ENCODE results near the gene LDLRAD3. TPM values are rescaled to one million over a fixed set of nuclear protein-coding genes. Genes with fewer than 3 reads are reported as not detected.

LDLRAD3 gene
- total and polyA plus RNA-seq, 4 donors = 2.2 to 14.3 (median 9.9) TPM

DNA sequence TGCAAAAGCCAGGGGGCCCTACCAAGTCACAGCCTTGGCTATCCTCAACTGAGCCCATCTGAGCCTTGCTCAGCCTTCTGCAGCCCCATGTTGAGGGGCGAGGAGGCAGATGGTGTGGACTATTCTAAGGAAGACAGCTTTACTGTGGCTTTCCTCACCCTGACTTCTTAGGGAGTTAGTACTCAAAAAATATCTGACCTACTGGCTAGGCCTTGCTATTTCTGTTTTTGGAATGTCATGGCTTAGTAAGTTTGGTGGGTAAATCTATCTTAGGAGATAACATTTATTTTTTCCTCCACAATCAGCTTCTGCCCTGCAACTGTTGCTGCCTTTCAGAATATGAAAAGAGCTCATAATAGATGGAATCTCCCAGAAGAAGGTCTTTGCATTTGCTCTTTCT is 80.9 kb downstream of the LDLRAD3 start:
- H3K4me1 ChIP-seq (ENCODE audit: control insufficient read depth in 5 of 5, insufficient read depth in 5 of 5, low read length in 5 of 5) = peaks cover 0 to 15% (median 4%) of the 10 kb centered on the region in 5 donors
- TF ChIP-seq, protein P1, sequence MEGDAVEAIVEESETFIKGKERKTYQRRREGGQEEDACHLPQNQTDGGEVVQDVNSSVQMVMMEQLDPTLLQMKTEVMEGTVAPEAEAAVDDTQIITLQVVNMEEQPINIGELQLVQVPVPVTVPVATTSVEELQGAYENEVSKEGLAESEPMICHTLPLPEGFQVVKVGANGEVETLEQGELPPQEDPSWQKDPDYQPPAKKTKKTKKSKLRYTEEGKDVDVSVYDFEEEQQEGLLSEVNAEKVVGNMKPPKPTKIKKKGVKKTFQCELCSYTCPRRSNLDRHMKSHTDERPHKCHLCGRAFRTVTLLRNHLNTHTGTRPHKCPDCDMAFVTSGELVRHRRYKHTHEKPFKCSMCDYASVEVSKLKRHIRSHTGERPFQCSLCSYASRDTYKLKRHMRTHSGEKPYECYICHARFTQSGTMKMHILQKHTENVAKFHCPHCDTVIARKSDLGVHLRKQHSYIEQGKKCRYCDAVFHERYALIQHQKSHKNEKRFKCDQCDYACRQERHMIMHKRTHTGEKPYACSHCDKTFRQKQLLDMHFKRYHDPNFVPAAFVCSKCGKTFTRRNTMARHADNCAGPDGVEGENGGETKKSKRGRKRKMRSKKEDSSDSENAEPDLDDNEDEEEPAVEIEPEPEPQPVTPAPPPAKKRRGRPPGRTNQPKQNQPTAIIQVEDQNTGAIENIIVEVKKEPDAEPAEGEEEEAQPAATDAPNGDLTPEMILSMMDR (IDR thresholded peaks at IDR 0.05; ENCODE audit: control extremely low read depth, extremely low read depth) = no peak
- no peaks in the 10 kb centered on the region for H3K36me3 ChIP-seq (ENCODE audit: control insufficient read depth in 4 of 4, insufficient read depth in 4 of 4, low read length in 4 of 4)
- H3K27ac ChIP-seq (ENCODE audit: low read depth in 1 of 2, low read length in 1 of 2) = no peak overlapping the region
- ATAC-seq (ENCODE audit: insufficient read depth, low FRiP score) (no peak), DNase-seq (no peak)
- H3K9ac ChIP-seq (ENCODE audit: insufficient read depth in 1 of 2, low read length in 2 of 2) = no peak overlapping the region
- H3K9me3 ChIP-seq (ENCODE audit: control insufficient read depth in 4 of 4, insufficient read depth in 3 of 4, low read length in 3 of 4) = no peaks in the 10 kb centered on the region
- no peak overlapping the region for H3K4me3 ChIP-seq
- no peaks in the 10 kb centered on the region for H3K27me3 ChIP-seq (ENCODE audit: control insufficient read depth in 3 of 3, insufficient read depth in 3 of 3, low read length in 2 of 3)
- 82 to 95% methylated on average over 1 of the region's 1 CpG for WGBS, 2 donors

DNA sequence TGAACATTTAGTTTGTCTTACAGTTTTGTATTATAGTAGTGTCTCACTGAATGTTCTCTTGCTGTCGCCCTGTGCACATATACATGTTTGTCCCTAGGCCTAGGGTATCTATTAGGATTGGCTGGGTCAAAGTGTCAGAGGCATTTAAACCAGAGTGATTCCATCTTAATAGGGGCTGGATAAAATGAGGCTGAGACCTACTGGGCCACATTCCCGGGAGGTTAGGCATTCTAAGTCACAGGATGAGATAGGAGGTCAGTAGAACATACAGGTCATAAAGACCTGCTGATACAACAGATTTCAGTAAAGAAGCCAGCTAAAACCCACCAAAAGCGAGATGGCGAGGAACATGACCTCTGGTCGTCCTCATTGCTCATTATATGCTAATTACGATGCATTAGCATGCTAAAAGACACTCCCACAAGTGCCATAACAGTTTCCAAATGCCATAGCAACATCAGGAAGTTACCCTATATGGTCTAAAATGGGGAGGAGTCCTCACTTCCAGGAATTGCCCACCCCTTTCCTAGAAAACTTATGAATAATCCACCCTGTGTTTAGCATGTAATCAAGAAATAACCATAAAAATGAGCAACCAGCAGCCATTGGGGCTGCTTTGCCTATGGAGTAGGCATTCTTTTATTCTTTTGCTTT is 82.6 kb downstream of the LDLRAD3 start:
- Histone ChIP-seq H3K4me3 (no peak overlapping the region), H3K4me1 (ENCODE audit: control insufficient read depth in 5 of 5, insufficient read depth in 5 of 5, low read length in 5 of 5) (peaks cover 0 to 26% (median 4%) of the 10 kb centered on the region in 5 donors), H3K36me3 (ENCODE audit: control insufficient read depth in 4 of 4, insufficient read depth in 4 of 4, low read length in 4 of 4) (no peaks in the 10 kb centered on the region), H3K27me3 (ENCODE audit: control insufficient read depth in 3 of 3, insufficient read depth in 3 of 3, low read length in 2 of 3) (no peaks in the 10 kb centered on the region), H3K9ac (ENCODE audit: insufficient read depth in 1 of 2, low read length in 2 of 2) (no peak overlapping the region), H3K27ac (ENCODE audit: low read depth in 1 of 2, low read length in 1 of 2) (no peak overlapping the region), H3K9me3 (ENCODE audit: control insufficient read depth in 4 of 4, insufficient read depth in 3 of 4, low read length in 3 of 4) (no peaks in the 10 kb centered on the region)
- TF ChIP-seq, protein P1 (IDR thresholded peaks at IDR 0.05; ENCODE audit: control extremely low read depth, extremely low read depth) = no peak
- DNase-seq (no peak), ATAC-seq (ENCODE audit: insufficient read depth, low FRiP score) (no peak)
- 96 to 97% methylated on average over 6 of the region's 6 CpGs for WGBS, 2 donors

DNA sequence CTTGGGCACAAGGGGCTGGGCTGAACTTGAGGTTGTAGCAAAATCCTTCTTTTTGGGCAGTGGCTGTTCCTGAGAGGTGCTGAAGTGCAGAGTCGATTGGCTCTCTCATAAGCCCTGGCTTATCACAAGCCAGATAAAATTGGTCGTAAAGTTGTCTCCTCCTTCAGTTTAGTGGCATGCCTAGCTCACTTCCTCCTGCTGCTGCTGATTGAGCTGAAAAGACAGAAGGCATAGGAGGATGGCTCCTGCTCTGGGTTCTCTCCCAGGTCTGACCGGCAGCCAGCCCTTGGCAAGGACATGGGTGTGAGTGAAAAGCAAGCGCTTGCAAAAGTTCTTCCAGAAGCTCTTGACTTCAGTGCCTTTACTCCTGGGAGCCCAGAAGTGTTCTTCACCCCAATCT is 83.9 kb downstream of the LDLRAD3 start:
- ATAC-seq (ENCODE audit: insufficient read depth, low FRiP score) (no peak), DNase-seq (peak in 1 of 3 donors; percentile 12)
- H3K9me3 ChIP-seq (ENCODE audit: control insufficient read depth in 4 of 4, insufficient read depth in 3 of 4, low read length in 3 of 4) = no peaks in the 10 kb centered on the region
- H3K4me3 ChIP-seq = no peak overlapping the region
- H3K27ac ChIP-seq (ENCODE audit: low read depth in 1 of 2, low read length in 1 of 2) = no peak overlapping the region
- no peaks in the 10 kb centered on the region for H3K27me3 ChIP-seq (ENCODE audit: control insufficient read depth in 3 of 3, insufficient read depth in 3 of 3, low read length in 2 of 3)
- H3K36me3 ChIP-seq (ENCODE audit: control insufficient read depth in 4 of 4, insufficient read depth in 4 of 4, low read length in 4 of 4) = no peaks in the 10 kb centered on the region
- 45 to 67% methylated on average over 4 of the region's 4 CpGs for WGBS, 2 donors
- TF ChIP-seq, protein P1 (IDR thresholded peaks at IDR 0.05; ENCODE audit: control extremely low read depth, extremely low read depth) = no peak
- no peak overlapping the region for H3K9ac ChIP-seq (ENCODE audit: insufficient read depth in 1 of 2, low read length in 2 of 2)
- peaks cover 0 to 24% (median 4%) of the 10 kb centered on the region in 5 donors for H3K4me1 ChIP-seq (ENCODE audit: control insufficient read depth in 5 of 5, insufficient read depth in 5 of 5, low read length in 5 of 5)

DNA sequence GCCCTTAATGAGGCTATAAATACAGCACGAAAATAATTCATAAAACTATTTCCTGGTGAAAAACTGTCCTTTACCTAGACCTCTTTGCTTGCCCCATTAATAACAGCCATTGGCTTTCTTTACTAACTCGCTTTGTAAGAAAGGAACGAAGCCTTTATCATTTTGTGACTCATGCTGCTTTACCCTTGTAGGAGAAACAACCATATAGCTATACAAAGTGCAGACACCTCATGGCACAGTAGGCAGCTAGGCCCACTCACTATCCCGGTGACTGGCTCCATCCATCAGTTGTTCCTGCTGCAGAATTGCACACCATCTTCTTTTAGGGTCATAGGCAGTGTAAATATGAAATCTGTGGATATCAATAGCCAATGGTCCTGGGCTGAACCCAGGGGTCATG is 85.8 kb downstream of the LDLRAD3 start:
- TF ChIP-seq, protein P1 (IDR thresholded peaks at IDR 0.05; ENCODE audit: control extremely low read depth, extremely low read depth) = no peak
- DNase-seq (no peak), ATAC-seq (ENCODE audit: insufficient read depth, low FRiP score) (no peak)
- no peak overlapping the region for H3K27ac ChIP-seq (ENCODE audit: low read depth in 1 of 2, low read length in 1 of 2)
- no peaks in the 10 kb centered on the region for H3K36me3 ChIP-seq (ENCODE audit: control insufficient read depth in 4 of 4, insufficient read depth in 4 of 4, low read length in 4 of 4)
- no peak overlapping the region for H3K9ac ChIP-seq (ENCODE audit: insufficient read depth in 1 of 2, low read length in 2 of 2)
- H3K4me1 ChIP-seq (ENCODE audit: control insufficient read depth in 5 of 5, insufficient read depth in 5 of 5, low read length in 5 of 5) = peaks cover 0 to 17% (median 5%) of the 10 kb centered on the region in 5 donors
- H3K4me3 ChIP-seq = no peak overlapping the region
- WGBS, 2 donors = 83 to 98% methylated on average over 4 of the region's 4 CpGs
- no peaks in the 10 kb centered on the region for H3K27me3 ChIP-seq (ENCODE audit: control insufficient read depth in 3 of 3, insufficient read depth in 3 of 3, low read length in 2 of 3)
- H3K9me3 ChIP-seq (ENCODE audit: control insufficient read depth in 4 of 4, insufficient read depth in 3 of 4, low read length in 3 of 4) = no peaks in the 10 kb centered on the region

Measured in lung (tissue), 12 donors.